ENCODE results near the gene BAIAP2L1. TPM values are rescaled to one million over a fixed set of nuclear protein-coding genes. Genes with fewer than 3 reads are reported as not detected.

BAIAP2L1 gene
- total and polyA plus RNA-seq, 2 experiments from 2014 or later = 5.9 to 7.4 TPM

DNA sequence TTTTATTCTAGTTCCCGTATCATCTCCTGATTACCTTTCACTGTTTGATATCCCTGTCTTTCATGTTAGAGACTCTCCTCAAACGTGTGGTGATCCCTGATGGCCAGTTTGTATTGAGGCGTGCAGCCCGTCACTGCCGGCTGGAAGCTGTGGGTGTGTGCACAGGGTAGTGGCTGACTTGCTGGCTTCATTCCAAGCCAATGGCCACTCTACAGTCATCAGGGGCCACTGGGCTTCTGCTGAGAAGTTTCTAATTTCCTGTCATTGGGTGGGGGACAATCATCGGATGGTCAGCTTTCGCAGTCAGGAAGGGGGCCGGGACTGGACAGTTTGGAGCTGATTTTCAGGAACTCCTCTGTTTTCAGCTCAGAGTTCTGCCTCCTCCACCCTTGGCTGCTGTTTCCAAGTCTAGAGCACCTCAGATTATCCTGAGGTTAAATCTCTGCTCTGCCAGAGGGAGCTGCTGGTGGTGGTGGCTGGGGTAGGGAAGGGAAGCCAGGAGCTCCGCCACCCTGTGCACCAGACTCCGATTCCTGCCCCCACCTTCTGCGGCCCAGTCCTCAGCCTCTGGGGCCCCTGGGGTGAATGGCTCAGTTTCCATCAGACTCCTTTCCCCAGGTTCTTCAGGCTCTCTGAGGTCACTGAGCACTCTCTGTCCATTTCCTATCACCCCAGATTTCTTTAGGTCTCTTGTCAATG, 34.9 kb downstream of the BAIAP2L1 start:
- peaks cover 5% of the 10 kb centered on the region; the same call in 1 of the 2 replicates for H3F3A ChIP-seq (ENCODE audit: insufficient read depth)
- no peak overlapping the region for H3K4me3 ChIP-seq
- H2AFZ ChIP-seq = no peak overlapping the region
- no peak overlapping the region for H3K9ac ChIP-seq
- no peaks in the 10 kb centered on the region for H3K9me2 ChIP-seq (ENCODE audit: insufficient read depth)
- no peaks in the 10 kb centered on the region for H3K27me3 ChIP-seq (replicated peaks; ENCODE audit: insufficient read depth)
- 82% methylated on average over 11 of the region's 11 CpGs for WGBS, 2 experiments (ENCODE audit: low coverage in 1 of 2, low lambda C conversion rate in 2 of 2, missing lambda C conversion rate in 2 of 2)
- no peak for DNase-seq
- H3K9me3 ChIP-seq (ENCODE audit: low read depth) = no peaks in the 10 kb centered on the region
- no peaks in the 10 kb centered on the region for H4K20me1 ChIP-seq (ENCODE audit: insufficient read depth)
- no peaks in the 10 kb centered on the region for H3K4me1 ChIP-seq (ENCODE audit: insufficient read depth)
- H3K36me3 ChIP-seq (ENCODE audit: low read depth) = no peaks in the 10 kb centered on the region
- H3K27ac ChIP-seq = no peak overlapping the region
- H3K4me2 ChIP-seq (ENCODE audit: unreplicated experiment) = no peak overlapping the region
- in situ Hi-C loops (cut with MboI) = no loop called here
- TF ChIP-seq EZH2 (IDR thresholded peaks at IDR 0.05; ENCODE audit: insufficient read depth, poor library complexity, severe bottlenecking) = no peak
- no peak for TF ChIP-seq EZH2phosphoT487 (IDR thresholded peaks at IDR 0.05; ENCODE audit: insufficient read depth, low read depth)
- no peaks in the 10 kb centered on the region for H3K79me2 ChIP-seq (ENCODE audit: insufficient read depth)

- Histone ChIP-seq H3K9ac (no peak overlapping the region), H3K9me3 (ENCODE audit: low read depth) (no peaks in the 10 kb centered on the region), H3K9me2 (ENCODE audit: insufficient read depth) (no peaks in the 10 kb centered on the region), H3K27me3 (replicated peaks; ENCODE audit: insufficient read depth) (no peaks in the 10 kb centered on the region), H2AFZ (no peak overlapping the region), H4K20me1 (ENCODE audit: insufficient read depth) (no peaks in the 10 kb centered on the region), H3K79me2 (ENCODE audit: insufficient read depth) (no peaks in the 10 kb centered on the region), H3K4me1 (ENCODE audit: insufficient read depth) (no peaks in the 10 kb centered on the region), H3K4me2 (ENCODE audit: unreplicated experiment) (no peak overlapping the region), H3K27ac (no peak overlapping the region), H3F3A (ENCODE audit: insufficient read depth) (no peaks in the 10 kb centered on the region), H3K4me3 (no peak overlapping the region), H3K36me3 (ENCODE audit: low read depth) (no peaks in the 10 kb centered on the region)
- WGBS, 2 experiments (ENCODE audit: low coverage in 1 of 2, low lambda C conversion rate in 2 of 2, missing lambda C conversion rate in 2 of 2) = 77 to 83% methylated on average over 8 of the region's 8 CpGs
- no peak for DNase-seq
- TF ChIP-seq EZH2phosphoT487 (IDR thresholded peaks at IDR 0.05; ENCODE audit: insufficient read depth, low read depth) (no peak), EZH2 (IDR thresholded peaks at IDR 0.05; ENCODE audit: insufficient read depth, poor library complexity, severe bottlenecking) (no peak)
- in situ Hi-C loops (cut with MboI) = no loop called here
Measured at GRCh38 chr7:98364220-98364619, 36.7 kb downstream of the BAIAP2L1 start.

DNA sequence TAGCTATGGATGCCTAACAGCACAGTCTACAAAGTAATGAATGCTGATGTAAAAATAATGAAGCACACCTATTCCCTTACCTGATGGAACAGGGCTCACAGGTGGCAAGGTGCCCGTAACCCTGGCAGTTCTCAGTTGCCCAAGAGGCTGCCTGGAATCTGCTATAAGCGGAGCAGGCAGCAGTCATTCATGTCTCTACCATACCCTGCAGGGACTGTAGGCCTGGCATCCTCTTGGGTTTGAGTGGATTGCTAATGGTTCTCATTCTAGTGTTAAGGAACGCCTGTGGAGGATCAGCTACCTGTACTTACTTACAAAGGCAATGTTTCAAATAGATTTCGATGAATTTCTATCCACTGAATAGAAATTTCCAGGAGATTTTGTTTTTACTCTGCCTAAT, 38.4 kb downstream of the BAIAP2L1 start:
- Histone ChIP-seq H3K4me1 (ENCODE audit: insufficient read depth) (peaks cover 7% of the 10 kb centered on the region), H4K20me1 (ENCODE audit: insufficient read depth) (no peaks in the 10 kb centered on the region), H3K9me3 (ENCODE audit: low read depth) (no peaks in the 10 kb centered on the region), H3K9ac (no peak overlapping the region), H3K27me3 (replicated peaks; ENCODE audit: insufficient read depth) (no peaks in the 10 kb centered on the region), H3K4me3 (no peak overlapping the region), H3K4me2 (ENCODE audit: unreplicated experiment) (no peak overlapping the region), H3F3A (ENCODE audit: insufficient read depth) (peaks cover 9% of the 10 kb centered on the region), H3K79me2 (ENCODE audit: insufficient read depth) (no peaks in the 10 kb centered on the region), H3K36me3 (ENCODE audit: low read depth) (no peaks in the 10 kb centered on the region), H3K27ac (no peak overlapping the region), H2AFZ (no peak overlapping the region), H3K9me2 (ENCODE audit: insufficient read depth) (no peaks in the 10 kb centered on the region)
- DNase-seq = no peak
- WGBS, 2 experiments (ENCODE audit: low coverage in 1 of 2, low lambda C conversion rate in 2 of 2, missing lambda C conversion rate in 2 of 2) = 64 to 77% methylated on average over 4 of the region's 4 CpGs
- in situ Hi-C loops (cut with MboI) = no loop called here
- TF ChIP-seq EZH2phosphoT487 (IDR thresholded peaks at IDR 0.05; ENCODE audit: insufficient read depth, low read depth) (no peak), EZH2 (IDR thresholded peaks at IDR 0.05; ENCODE audit: insufficient read depth, poor library complexity, severe bottlenecking) (no peak)

DNA sequence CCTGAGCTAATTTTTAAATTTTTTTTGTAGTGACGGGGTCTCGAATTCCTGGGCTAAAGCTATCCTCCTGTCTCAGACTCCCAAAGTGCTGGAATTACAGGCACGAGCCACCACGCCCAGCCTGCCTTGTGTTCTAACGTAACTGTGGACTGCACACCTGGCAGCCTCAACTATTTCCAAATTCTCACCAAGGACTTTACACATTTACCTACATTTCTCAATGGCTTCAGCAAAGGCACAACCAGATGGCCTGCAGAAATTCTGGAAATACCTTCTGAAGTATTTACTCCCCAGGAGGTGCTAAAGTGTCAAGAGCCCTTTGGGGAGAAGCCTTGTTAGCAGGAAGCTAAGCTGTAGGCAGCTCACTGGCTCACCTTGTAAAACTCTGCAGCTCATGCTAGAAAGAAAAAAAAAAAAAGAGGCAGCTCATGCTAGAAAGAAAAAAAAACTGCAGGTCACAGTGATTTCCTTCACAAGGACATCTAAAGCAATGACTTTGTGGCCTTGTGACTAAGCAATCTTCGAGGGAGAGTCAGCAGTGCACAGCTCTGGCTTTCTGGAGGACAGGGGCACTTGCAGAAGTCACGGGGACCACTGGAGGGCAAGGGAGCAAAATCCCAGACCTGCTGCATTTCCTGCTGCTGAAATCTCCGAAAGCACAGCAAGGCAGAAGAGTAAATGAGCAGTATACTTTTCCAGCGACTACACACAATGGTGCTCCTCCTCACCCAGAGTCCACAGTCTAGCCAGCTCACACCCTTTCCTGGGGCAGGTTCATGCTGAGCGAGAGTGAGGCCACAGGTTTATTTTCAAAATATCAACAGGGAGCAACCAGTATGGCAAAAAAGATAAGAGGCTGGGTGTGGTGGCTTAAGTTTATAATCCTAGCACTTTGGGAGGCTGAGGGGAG, 40.4 kb downstream of the BAIAP2L1 start:
- in situ Hi-C loops (cut with MboI) = no loop called here
- H3K9me3 ChIP-seq (ENCODE audit: low read depth) = no peaks in the 10 kb centered on the region
- no peak overlapping the region for H3K4me3 ChIP-seq
- no peak overlapping the region for H2AFZ ChIP-seq
- H3K36me3 ChIP-seq (ENCODE audit: low read depth) = no peaks in the 10 kb centered on the region
- no peak for DNase-seq
- no peaks in the 10 kb centered on the region for H3K27me3 ChIP-seq (replicated peaks; ENCODE audit: insufficient read depth)
- WGBS, 2 experiments (ENCODE audit: low coverage in 1 of 2, low lambda C conversion rate in 2 of 2, missing lambda C conversion rate in 2 of 2) = 67 to 74% methylated on average over 10 of the region's 10 CpGs
- H4K20me1 ChIP-seq (ENCODE audit: insufficient read depth) = no peaks in the 10 kb centered on the region
- H3F3A ChIP-seq (ENCODE audit: insufficient read depth) = peaks cover 9% of the 10 kb centered on the region
- no peak overlapping the region for H3K27ac ChIP-seq
- no peaks in the 10 kb centered on the region for H3K79me2 ChIP-seq (ENCODE audit: insufficient read depth)
- no peak for TF ChIP-seq EZH2phosphoT487 (IDR thresholded peaks at IDR 0.05; ENCODE audit: insufficient read depth, low read depth)
- H3K9me2 ChIP-seq (ENCODE audit: insufficient read depth) = no peaks in the 10 kb centered on the region
- peaks cover 19% of the 10 kb centered on the region for H3K4me1 ChIP-seq (ENCODE audit: insufficient read depth)
- H3K9ac ChIP-seq = no peak overlapping the region
- H3K4me2 ChIP-seq (ENCODE audit: unreplicated experiment) = no peak overlapping the region

All from GM23248 (cell line).